DMS114 treated with DMSO at 0.1 percent for 48 hours (cell line): ENCODE measurements around the gene ALPK1.

Source experiments
- DNase-seq: peaks from one replicate; lab custom pipeline; 2025; ENCODE audit not compliant: unreplicated experiment; lab: John Stamatoyannopoulos, UW

ALPK1 gene

DNA sequence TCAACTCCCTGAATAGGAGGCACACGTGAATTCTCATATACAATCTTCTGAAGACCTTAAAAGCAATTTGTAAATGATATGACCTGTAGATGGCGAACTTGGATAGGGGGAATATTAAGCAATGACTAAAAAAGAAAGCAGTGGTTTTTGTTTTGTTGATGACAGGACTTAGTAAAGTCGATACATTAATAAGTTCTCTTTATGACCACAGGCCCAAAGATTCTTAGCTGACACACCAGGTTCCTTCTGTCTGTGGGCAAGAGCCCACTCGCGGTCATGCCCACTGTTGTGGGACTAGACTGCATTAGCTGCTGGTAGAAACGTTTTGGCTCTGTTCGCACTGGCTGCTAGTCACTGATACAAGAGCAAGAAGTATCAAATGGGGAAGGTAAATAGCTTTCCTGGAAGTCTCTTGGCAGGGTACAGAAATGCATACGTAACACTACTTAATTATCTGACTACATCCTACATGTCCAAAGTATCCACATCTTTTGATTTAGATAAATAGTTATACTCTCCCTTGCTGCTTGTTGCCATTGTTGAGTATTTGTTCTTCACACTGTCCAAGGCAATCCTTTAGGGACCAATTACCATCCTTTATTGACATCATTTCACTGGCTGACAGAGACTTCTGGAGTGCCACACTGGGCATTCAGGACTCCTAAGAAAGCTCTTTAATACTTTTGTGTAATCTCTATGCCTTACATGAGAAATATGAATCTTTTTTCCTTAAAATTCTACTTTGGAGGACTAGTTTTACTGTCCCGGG, 31.0 kb downstream of the ALPK1 start:
- peak; percentile 46 for DNase-seq

- no peak for DNase-seq
Observed at GRCh38 chr4:112328734-112329130, 31.6 kb downstream of the ALPK1 start.

DNA sequence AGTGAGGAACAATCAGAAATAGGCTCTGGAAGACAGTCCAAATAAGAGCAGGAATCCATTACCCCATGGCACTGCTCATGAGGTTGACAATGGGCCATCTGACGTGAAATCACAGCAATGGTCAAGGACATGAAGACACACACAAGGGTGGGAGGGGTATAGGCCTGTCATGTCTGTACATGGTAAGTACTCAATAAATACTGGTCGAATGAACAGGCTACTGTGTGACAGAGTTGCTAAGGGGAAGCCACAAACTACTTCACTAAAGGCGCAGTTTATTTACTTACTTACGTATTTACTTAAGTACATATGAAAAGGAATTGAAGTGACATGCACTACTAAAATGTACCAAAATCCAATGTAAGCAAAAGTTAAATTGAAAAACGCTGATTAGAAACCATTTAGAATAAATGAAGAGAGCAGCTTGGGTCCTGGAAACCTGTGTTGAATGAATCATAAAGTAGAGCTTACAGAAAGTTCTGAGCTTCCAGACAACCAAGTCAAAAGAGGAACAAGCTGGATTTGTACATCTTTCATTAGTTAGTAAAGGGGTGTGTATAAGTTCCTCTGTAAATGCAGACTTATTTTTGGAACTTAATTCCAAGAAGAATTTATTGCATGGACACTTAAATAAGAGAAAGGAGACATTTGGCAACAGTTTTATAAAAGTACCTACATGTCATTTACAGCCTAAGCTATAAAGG, 32.7 kb downstream of the ALPK1 start:
- no peak for DNase-seq

- DNase-seq = no peak
Observed at GRCh38 chr4:112330921-112331320, 33.8 kb downstream of the ALPK1 start.

DNA sequence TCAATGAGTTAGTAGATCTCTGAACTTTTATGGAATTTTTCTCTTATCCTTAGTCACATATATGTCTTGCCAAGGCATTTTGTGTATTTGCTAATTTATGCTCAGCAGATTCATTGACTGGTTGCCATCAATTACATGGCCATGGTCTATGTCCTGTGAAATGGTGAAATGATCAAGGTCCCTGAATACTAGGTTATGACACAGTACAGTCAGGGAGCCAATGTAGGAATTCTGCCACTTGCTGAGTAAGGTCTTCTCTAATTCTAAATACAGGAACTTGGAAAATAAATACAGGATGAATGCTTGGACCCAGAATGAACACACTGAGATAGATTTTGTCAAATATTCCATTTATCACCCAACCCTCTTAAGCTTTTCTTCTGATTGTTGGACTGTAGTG, 35.2 kb downstream of the ALPK1 start:
- DNase-seq = no peak

DNA sequence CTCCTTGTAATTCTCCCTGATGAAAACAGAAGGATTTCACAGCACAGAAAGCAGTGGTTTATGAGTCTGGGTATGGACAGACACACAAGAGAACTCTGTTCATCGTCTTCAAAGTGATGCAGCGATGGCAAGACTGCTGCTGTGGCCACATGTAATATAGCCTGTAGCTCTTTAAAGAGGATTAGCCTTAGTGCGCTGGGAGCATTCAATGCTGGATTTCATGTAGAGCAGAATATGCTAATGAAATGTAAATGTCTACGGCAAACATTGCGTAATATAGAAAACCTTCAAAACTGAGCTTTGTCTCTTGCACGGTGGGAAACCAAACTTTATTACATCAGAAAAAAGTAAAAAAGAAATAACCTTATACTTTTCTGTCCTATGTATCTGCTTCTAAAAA, 42.9 kb downstream of the ALPK1 start:
- DNase-seq = no peak

GRCh38 chr4:112341033-112341432, 43.9 kb downstream of the ALPK1 start:
- DNase-seq = no peak

GRCh38 chr4:112343330-112344080, 46.3 kb downstream of the ALPK1 start:
- DNase-seq = no peak

DNA sequence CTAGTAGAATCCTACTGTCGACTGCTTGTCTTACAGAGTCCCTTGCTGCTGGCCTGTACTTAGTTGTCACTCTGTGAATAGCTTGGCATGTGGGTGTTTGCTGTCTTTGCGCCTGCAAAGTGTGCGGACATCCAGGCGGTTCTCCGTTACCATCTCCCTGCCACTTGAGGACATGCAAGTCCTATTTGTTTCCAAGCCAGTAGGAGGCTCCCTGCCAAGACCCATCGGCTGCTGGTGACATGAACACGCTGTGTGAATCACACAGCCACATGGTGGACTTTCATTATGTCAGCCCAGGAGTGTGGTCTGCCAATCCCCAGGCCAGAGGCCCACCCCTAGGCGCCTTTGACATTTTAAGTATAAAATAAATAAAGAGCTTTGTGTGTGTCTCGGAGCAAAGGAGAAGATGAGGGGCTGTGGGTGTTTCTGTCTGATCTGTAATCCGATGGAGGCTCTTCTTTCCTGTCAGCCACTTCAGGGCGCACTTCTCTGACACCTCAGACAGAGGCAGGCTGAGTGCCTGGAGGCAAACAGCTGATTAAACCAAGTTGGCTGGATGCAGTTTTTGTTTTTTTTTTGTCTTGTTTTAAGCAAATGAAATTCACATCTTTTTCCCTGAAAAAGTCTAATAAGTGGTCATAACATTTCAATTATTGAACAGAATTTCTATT, 51.5 kb downstream of the ALPK1 start:
- no peak for DNase-seq

GRCh38 chr4:112352736-112353135, 55.6 kb downstream of the ALPK1 start:
- DNase-seq = no peak

DNA sequence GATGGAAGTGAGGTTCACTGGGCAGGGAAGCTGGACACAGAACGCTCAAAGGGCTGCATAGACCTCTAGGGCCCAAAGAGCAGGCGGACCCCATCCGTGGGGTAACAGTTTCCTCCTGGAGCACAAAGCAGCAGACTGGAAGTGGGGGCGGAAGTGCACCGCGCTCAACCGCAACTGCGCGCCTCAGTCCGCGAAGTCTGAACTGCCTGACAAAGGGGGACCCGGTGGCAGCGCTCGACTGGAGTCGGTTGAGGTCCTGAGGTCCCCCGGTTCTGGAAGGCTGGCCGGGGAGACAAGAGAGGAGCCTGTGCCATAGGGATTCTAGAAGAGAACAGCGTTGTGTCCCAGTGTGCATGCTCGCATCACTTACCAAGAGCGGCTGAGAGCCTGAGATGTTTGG, 58.5 kb downstream of the ALPK1 start:
- no peak for DNase-seq

- DNase-seq = no peak
Observed at GRCh38 chr4:112357453-112357852, 60.3 kb downstream of the ALPK1 start.

- DNase-seq = no peak
Observed at GRCh38 chr4:112357897-112358296, 60.7 kb downstream of the ALPK1 start.

DNA sequence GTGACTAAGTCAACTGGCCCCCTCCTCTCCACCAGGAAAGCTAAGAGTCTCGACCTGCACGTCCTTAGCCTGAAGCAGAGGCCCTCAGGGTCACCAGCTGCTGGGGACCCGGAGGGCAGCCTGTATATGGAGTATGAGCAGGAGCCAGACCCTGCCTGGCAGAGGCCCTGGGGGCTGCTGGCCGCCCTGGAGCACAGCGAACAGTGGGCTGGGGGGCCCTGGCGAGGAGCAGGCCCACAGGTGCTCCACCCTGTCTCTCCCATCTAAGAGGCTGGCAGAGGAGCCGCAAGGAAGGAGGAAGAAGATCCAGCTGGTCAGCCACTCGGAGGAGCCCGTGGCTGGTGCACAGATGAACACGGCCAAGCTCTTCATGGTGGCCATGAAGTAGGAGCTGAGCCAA, 61.2 kb downstream of the ALPK1 start:
- DNase-seq = no peak

DNA sequence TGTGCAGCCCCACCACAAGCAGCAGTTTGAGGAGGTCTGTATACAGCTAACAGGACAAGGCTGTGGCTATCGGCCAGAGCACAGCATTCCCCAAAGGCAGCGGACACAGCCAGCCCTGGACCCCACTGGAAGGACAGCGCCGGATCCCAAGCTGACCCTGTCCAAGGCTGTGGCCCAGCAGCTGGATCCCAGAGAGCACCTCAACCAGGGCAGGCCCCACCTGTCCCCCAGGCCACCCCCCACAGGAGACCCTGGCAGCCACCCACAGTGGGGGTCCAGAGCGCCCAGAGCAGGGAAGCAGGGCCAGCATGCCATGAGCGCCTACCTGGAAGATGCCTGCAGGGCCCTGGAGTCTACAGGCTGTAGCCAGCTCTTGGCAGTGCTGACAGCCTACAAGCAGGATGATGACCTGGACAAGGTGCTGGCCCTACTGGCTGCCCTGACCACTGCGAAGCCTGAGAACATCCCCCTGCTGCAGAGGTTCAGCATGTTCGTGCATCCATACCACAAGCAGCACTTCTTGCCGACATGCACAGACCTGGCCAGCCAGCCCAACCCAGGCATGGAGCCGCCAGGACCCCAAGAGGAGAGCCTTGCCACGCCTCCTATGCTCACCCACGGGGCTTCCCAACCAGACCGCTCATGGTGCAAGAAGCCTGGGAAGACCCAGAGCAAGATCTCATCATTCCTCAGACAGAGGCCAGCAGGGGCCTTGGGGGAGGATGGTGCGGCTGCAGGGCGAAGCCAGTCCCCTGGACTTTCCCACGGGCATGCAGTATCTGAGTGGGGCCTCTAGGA, 62.0 kb downstream of the ALPK1 start:
- DNase-seq = no peak

DNA sequence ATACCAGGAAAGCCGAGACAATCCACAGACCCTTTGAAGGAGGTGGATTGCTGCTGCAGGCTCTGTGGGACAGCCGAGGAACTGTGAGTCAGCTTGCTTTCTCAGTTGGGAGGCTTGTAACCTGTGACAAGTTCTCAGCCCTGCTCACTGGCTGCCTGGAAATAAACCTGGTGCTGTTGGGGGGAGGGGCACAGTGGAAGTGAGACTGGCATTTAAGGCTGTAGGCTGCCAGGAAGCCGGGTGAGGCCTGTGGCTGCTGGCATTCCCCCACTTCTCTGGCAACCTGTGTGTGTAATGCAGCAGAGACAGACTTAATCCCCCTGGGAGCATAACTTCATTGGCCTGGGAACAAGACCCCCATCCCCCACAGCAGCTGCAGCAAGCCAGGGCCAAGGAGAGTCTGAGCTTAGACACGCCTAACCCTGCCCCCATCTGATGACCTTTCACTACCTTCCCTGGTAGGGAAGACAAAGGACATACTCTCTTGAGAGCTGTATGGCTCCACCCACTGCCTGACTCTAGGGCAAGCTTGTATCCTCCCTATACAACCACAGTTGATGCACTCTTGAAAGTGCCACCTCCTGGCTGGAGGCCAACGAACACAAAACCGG, 64.1 kb downstream of the ALPK1 start:
- DNase-seq = no peak

- DNase-seq = no peak
Observed at GRCh38 chr4:112370466-112370865, 73.3 kb downstream of the ALPK1 start.

DNA sequence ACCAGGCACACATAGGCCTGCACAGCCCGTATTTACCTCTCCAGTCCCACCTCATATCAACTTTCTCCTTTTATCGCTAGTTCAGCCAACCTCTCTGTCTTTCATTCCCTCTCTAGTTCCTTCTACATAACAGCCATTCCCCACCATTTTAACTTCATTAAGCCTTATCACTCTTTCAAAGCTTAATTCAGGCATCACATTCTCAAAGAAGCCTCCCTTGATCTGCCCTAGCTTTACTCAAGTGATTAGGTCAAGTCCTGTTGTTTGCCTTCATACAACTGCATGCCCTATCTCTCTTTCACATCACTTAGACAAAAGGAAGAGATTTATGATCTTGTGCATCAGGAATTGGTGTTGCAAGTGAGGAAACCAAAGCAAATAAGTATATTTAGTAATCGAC, 74.2 kb downstream of the ALPK1 start:
- no peak for DNase-seq

- no peak for DNase-seq
Observed at GRCh38 chr4:112374850-112375249, 77.7 kb downstream of the ALPK1 start.

DNA sequence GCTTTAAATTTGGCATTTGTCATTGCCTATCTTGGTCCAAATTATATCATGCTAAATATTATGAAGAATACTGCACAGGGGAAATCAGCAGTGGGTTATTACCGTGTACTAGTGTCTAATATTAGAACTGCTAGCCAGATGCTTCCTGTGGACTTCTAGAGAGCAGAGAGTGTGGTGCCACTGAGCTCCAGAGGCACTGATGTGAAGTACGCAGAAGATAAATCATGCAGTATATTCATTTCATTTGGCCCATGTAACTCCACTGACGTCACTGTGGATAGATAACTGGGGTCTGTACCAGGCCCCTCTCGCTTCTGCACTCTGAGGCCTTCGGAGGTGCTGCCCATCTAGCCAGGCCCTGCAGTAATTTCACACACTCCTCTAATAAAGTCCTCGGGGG, 80.0 kb downstream of the ALPK1 start:
- DNase-seq = no peak
